Suprapubic skin (tissue), 4 donors: ENCODE measurements around the gene COL4A5.

Experiments used
- POLR2A ChIP-seq, 2 donors: fragments of 450-650 bp; IDR thresholded peaks; one replicate each; pipeline ENCODE4 v1.6.1; 2017; ENCODE audit warnings: antibody characterized with exemption in 2 of 2, mild to moderate bottlenecking in 2 of 2, moderate library complexity in 2 of 2
- POLR2AphosphoS5 ChIP-seq, 3 donors: sonication (generic); formaldehyde crosslinking; IDR thresholded peaks; one replicate each; pipeline ENCODE4 v1.6.1; 2017; ENCODE audit warnings: antibody characterized with exemption in 3 of 3
- TF ChIP-seq, protein P1 (sequence below), 2 donors: fragments of 200-600 bp in 1 of 2; fragments of 450-650 bp in 1 of 2; sonication (generic) in 1 of 2; IDR thresholded peaks; one replicate each; pipeline ENCODE4 v1.5.1; 2016 to 2019; ENCODE audit warnings: antibody characterized with exemption in 2 of 2, mild to moderate bottlenecking in 1 of 2, moderate library complexity in 1 of 2

GRCh38 chrX:108447303-108447702, 7.7 kb downstream of the COL4A5 start:
- TF ChIP-seq, protein P1, sequence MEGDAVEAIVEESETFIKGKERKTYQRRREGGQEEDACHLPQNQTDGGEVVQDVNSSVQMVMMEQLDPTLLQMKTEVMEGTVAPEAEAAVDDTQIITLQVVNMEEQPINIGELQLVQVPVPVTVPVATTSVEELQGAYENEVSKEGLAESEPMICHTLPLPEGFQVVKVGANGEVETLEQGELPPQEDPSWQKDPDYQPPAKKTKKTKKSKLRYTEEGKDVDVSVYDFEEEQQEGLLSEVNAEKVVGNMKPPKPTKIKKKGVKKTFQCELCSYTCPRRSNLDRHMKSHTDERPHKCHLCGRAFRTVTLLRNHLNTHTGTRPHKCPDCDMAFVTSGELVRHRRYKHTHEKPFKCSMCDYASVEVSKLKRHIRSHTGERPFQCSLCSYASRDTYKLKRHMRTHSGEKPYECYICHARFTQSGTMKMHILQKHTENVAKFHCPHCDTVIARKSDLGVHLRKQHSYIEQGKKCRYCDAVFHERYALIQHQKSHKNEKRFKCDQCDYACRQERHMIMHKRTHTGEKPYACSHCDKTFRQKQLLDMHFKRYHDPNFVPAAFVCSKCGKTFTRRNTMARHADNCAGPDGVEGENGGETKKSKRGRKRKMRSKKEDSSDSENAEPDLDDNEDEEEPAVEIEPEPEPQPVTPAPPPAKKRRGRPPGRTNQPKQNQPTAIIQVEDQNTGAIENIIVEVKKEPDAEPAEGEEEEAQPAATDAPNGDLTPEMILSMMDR (IDR thresholded peaks at IDR 0.05) = no peak
- no peak for TF ChIP-seq POLR2AphosphoS5 (IDR thresholded peaks at IDR 0.05)
- TF ChIP-seq POLR2A (IDR thresholded peaks at IDR 0.05) = no peak
